Measurements from ENCODE around the gene S100PBP.

The S100PBP gene

GRCh38 chr1:32865639-32866405 lies 48.4 kb downstream of the S100PBP start:
- H3K4me1 ChIP-seq (ENCODE audit: control insufficient read depth, insufficient read depth, low read length) = 0 out of 2 replicates have a peak, but pooled peaks cover 6% of the 10 kb centered on the region
- no peaks in the 10 kb centered on the region for H3K9me3 ChIP-seq (ENCODE audit: control insufficient read depth, insufficient read depth, low read length)
- H3K27ac ChIP-seq (ENCODE audit: low read depth, low read length) = no peak overlapping the region
- no peak overlapping the region for H3K9ac ChIP-seq (ENCODE audit: low read depth, low read length)
- H3K36me3 ChIP-seq (ENCODE audit: control insufficient read depth, insufficient read depth, low read length) = peaks cover 16% of the 10 kb centered on the region; the same call in 1 of the 2 replicates
- H3K4me3 ChIP-seq (ENCODE audit: low read depth, low read length) = no peak overlapping the region
- H3K27me3 ChIP-seq (ENCODE audit: control insufficient read depth, insufficient read depth, low read length) = peaks cover 21% of the 10 kb centered on the region

DNA sequence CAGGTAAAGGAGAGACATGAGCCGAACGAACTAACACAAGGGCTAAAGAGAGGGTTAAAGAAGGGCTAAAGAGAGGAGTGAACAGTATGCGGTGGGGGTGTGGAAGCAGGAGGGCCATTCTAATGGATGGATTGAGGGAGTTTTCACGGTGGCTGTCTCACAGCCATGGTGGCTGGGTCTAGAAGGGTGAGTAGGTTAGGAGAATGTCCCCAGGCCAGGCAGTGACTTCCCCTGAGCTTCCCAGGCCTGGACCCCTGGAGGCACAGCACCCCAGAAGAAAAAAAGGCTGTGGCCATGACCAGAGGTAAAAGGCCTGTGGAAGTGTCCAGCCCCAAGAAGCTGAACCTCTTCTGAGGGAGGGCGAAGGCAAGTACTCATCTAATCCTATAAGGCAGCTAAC lies 49.7 kb downstream of the S100PBP start:
- H3K4me1 ChIP-seq (ENCODE audit: control insufficient read depth, insufficient read depth, low read length) = peaks cover 18% of the 10 kb centered on the region
- H3K36me3 ChIP-seq (ENCODE audit: control insufficient read depth, insufficient read depth, low read length) = peaks cover 10% of the 10 kb centered on the region; the same call in 1 of the 2 replicates
- H3K9me3 ChIP-seq (ENCODE audit: control insufficient read depth, insufficient read depth, low read length) = no peaks in the 10 kb centered on the region
- H3K9ac ChIP-seq (ENCODE audit: low read depth, low read length) = no peak overlapping the region
- no peak overlapping the region for H3K27ac ChIP-seq (ENCODE audit: low read depth, low read length)
- H3K4me3 ChIP-seq (ENCODE audit: low read depth, low read length) = no peak overlapping the region
- H3K27me3 ChIP-seq (ENCODE audit: control insufficient read depth, insufficient read depth, low read length) = peaks cover 34% of the 10 kb centered on the region

GRCh38 chr1:32867671-32868070 lies 50.2 kb downstream of the S100PBP start:
- Histone ChIP-seq H3K4me1 (ENCODE audit: control insufficient read depth, insufficient read depth, low read length) (peaks cover 19% of the 10 kb centered on the region), H3K4me3 (ENCODE audit: low read depth, low read length) (no peak overlapping the region), H3K9ac (ENCODE audit: low read depth, low read length) (no peak overlapping the region), H3K27ac (ENCODE audit: low read depth, low read length) (no peak overlapping the region), H3K9me3 (ENCODE audit: control insufficient read depth, insufficient read depth, low read length) (no peaks in the 10 kb centered on the region), H3K27me3 (ENCODE audit: control insufficient read depth, insufficient read depth, low read length) (peaks cover 36% of the 10 kb centered on the region), H3K36me3 (ENCODE audit: control insufficient read depth, insufficient read depth, low read length) (peaks cover 8% of the 10 kb centered on the region; the same call in 1 of the 2 replicates)

DNA sequence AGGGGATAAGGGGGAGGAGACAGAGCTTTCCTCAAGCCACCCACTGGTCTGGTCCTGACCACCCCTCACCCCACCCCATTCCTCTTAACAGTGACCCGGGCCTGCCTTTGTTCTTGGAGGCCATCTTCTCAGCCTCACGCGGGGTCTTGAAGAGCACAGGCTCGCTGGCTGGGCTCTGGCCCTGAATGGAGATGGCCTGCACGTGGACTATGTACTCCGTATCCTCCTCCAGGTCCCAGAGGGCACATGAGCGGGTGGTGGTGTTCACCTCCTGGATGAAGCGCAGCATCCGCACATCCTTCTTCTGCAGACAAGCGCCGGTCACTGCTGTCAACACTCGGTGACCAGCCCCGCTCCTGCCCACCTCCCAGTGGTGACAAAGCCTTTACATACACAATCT lies 50.6 kb downstream of the S100PBP start:
- H3K4me1 ChIP-seq (ENCODE audit: control insufficient read depth, insufficient read depth, low read length) = peaks cover 19% of the 10 kb centered on the region
- H3K9ac ChIP-seq (ENCODE audit: low read depth, low read length) = no peak overlapping the region
- H3K27ac ChIP-seq (ENCODE audit: low read depth, low read length) = no peak overlapping the region
- no peaks in the 10 kb centered on the region for H3K9me3 ChIP-seq (ENCODE audit: control insufficient read depth, insufficient read depth, low read length)
- no peak overlapping the region for H3K4me3 ChIP-seq (ENCODE audit: low read depth, low read length)
- H3K27me3 ChIP-seq (ENCODE audit: control insufficient read depth, insufficient read depth, low read length) = peaks cover 36% of the 10 kb centered on the region
- H3K36me3 ChIP-seq (ENCODE audit: control insufficient read depth, insufficient read depth, low read length) = peaks cover 8% of the 10 kb centered on the region; the same call in 1 of the 2 replicates

- H3K27me3 ChIP-seq (ENCODE audit: control insufficient read depth, insufficient read depth, low read length) = peaks cover 36% of the 10 kb centered on the region
- no peaks in the 10 kb centered on the region; the same call in 1 of the 2 replicates for H3K36me3 ChIP-seq (ENCODE audit: control insufficient read depth, insufficient read depth, low read length)
- no peaks in the 10 kb centered on the region for H3K9me3 ChIP-seq (ENCODE audit: control insufficient read depth, insufficient read depth, low read length)
- H3K27ac ChIP-seq (ENCODE audit: low read depth, low read length) = no peak overlapping the region
- H3K9ac ChIP-seq (ENCODE audit: low read depth, low read length) = no peak overlapping the region
- H3K4me1 ChIP-seq (ENCODE audit: control insufficient read depth, insufficient read depth, low read length) = peaks cover 19% of the 10 kb centered on the region
- no peak overlapping the region for H3K4me3 ChIP-seq (ENCODE audit: low read depth, low read length)
Observed at GRCh38 chr1:32868806-32869455, 51.5 kb downstream of the S100PBP start.

GRCh38 chr1:32869923-32870614 lies 52.6 kb downstream of the S100PBP start:
- Histone ChIP-seq H3K9me3 (ENCODE audit: control insufficient read depth, insufficient read depth, low read length) (no peaks in the 10 kb centered on the region), H3K4me1 (ENCODE audit: control insufficient read depth, insufficient read depth, low read length) (peaks cover 19% of the 10 kb centered on the region), H3K27me3 (ENCODE audit: control insufficient read depth, insufficient read depth, low read length) (peaks cover 36% of the 10 kb centered on the region), H3K36me3 (ENCODE audit: control insufficient read depth, insufficient read depth, low read length) (no peaks in the 10 kb centered on the region), H3K27ac (ENCODE audit: low read depth, low read length) (no peak overlapping the region), H3K4me3 (ENCODE audit: low read depth, low read length) (peak overlapping the region; percentile 55), H3K9ac (ENCODE audit: low read depth, low read length) (no peak overlapping the region)

GRCh38 chr1:32870615-32871363 lies 53.3 kb downstream of the S100PBP start, which contains the start of gene FNDC5:
FNDC5 (minus strand) TSS chr1:32870912.
- Histone ChIP-seq H3K36me3 (ENCODE audit: control insufficient read depth, insufficient read depth, low read length) (no peaks in the 10 kb centered on the region), H3K9ac (ENCODE audit: low read depth, low read length) (no peak within 1 kb of the TSS), H3K9me3 (ENCODE audit: control insufficient read depth, insufficient read depth, low read length) (no peaks in the 10 kb centered on the region), H3K4me1 (ENCODE audit: control insufficient read depth, insufficient read depth, low read length) (peaks cover 24% of the 10 kb centered on the region), H3K27ac (ENCODE audit: low read depth, low read length) (no peak within 1 kb of the TSS), H3K27me3 (ENCODE audit: control insufficient read depth, insufficient read depth, low read length) (peaks cover 36% of the 10 kb centered on the region), H3K4me3 (ENCODE audit: low read depth, low read length) (peak within 1 kb of the TSS; percentile 55)

GRCh38 chr1:32871364-32872191 lies 54.1 kb downstream of the S100PBP start:
- no peaks in the 10 kb centered on the region for H3K9me3 ChIP-seq (ENCODE audit: control insufficient read depth, insufficient read depth, low read length)
- peak overlapping the region; percentile 50; the same call in 1 of the 2 replicates for H3K4me3 ChIP-seq (ENCODE audit: low read depth, low read length)
- H3K36me3 ChIP-seq (ENCODE audit: control insufficient read depth, insufficient read depth, low read length) = no peaks in the 10 kb centered on the region
- peaks cover 30% of the 10 kb centered on the region for H3K4me1 ChIP-seq (ENCODE audit: control insufficient read depth, insufficient read depth, low read length)
- no peak overlapping the region for H3K9ac ChIP-seq (ENCODE audit: low read depth, low read length)
- H3K27me3 ChIP-seq (ENCODE audit: control insufficient read depth, insufficient read depth, low read length) = peaks cover 36% of the 10 kb centered on the region
- H3K27ac ChIP-seq (ENCODE audit: low read depth, low read length) = no peak overlapping the region

DNA sequence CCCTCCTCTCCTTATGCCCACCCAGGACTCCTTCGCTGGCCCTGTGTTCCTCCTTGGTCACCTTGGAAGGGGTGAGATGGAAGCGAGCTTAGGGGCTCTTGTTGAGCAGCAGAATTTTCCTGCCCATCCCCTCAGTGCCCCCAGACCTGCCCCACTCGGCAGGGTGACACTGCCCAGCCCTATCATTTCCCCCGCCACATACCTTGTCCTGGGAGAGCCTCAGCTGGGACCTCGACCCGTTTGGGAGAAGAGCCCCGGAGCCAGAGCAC lies 54.7 kb downstream of the S100PBP start:
- H3K4me3 ChIP-seq (ENCODE audit: low read depth, low read length) = no peak overlapping the region; the same call in 1 of the 2 replicates
- no peak overlapping the region for H3K9ac ChIP-seq (ENCODE audit: low read depth, low read length)
- H3K4me1 ChIP-seq (ENCODE audit: control insufficient read depth, insufficient read depth, low read length) = peaks cover 33% of the 10 kb centered on the region
- no peaks in the 10 kb centered on the region for H3K9me3 ChIP-seq (ENCODE audit: control insufficient read depth, insufficient read depth, low read length)
- H3K27ac ChIP-seq (ENCODE audit: low read depth, low read length) = no peak overlapping the region
- H3K36me3 ChIP-seq (ENCODE audit: control insufficient read depth, insufficient read depth, low read length) = no peaks in the 10 kb centered on the region
- peaks cover 36% of the 10 kb centered on the region for H3K27me3 ChIP-seq (ENCODE audit: control insufficient read depth, insufficient read depth, low read length)

- H3K27me3 ChIP-seq (ENCODE audit: control insufficient read depth, insufficient read depth, low read length) = peaks cover 34% of the 10 kb centered on the region
- H3K4me3 ChIP-seq (ENCODE audit: low read depth, low read length) = no peak overlapping the region
- no peak overlapping the region for H3K9ac ChIP-seq (ENCODE audit: low read depth, low read length)
- no peaks in the 10 kb centered on the region for H3K9me3 ChIP-seq (ENCODE audit: control insufficient read depth, insufficient read depth, low read length)
- no peak overlapping the region for H3K27ac ChIP-seq (ENCODE audit: low read depth, low read length)
- peaks cover 40% of the 10 kb centered on the region for H3K4me1 ChIP-seq (ENCODE audit: control insufficient read depth, insufficient read depth, low read length)
- no peaks in the 10 kb centered on the region for H3K36me3 ChIP-seq (ENCODE audit: control insufficient read depth, insufficient read depth, low read length)
Observed at GRCh38 chr1:32873484-32873883, 56.0 kb downstream of the S100PBP start.

Measured in HUES48 (cell line).